ENCODE data around the gene CHAF1A. TPM values are rescaled to one million over a fixed set of nuclear protein-coding genes. Genes with fewer than 3 reads are reported as not detected.

The CHAF1A gene
- total and polyA plus RNA-seq, 12 donors = 3.4 to 14.6 (median 8.4) TPM

- H3K9me3 ChIP-seq (replicated peaks in 1 of 3) = no peaks in the 10 kb centered on the region
- no peaks in the 10 kb centered on the region for H3K27me3 ChIP-seq
- H3K4me1 ChIP-seq (replicated peaks in 1 of 2) = peaks cover 73 to 80% of the 10 kb centered on the region in 2 donors
- 81 to 93% (median 87%) methylated on average over 6 to 15 of the region's 15 CpGs for WGBS, 4 donors
- H3K4me3 ChIP-seq = peak overlapping the region in 1 of 4 donors; percentile 4
- H3K27ac ChIP-seq = peak overlapping the region; percentile 44 to 96 (median 88)
- peaks cover 0 to 18% of the 10 kb centered on the region in 2 donors for H3K36me3 ChIP-seq (replicated peaks in 1 of 2)
- no peak for TF ChIP-seq POLR2A (IDR thresholded peaks at IDR 0.05)
- TF ChIP-seq, protein P1, sequence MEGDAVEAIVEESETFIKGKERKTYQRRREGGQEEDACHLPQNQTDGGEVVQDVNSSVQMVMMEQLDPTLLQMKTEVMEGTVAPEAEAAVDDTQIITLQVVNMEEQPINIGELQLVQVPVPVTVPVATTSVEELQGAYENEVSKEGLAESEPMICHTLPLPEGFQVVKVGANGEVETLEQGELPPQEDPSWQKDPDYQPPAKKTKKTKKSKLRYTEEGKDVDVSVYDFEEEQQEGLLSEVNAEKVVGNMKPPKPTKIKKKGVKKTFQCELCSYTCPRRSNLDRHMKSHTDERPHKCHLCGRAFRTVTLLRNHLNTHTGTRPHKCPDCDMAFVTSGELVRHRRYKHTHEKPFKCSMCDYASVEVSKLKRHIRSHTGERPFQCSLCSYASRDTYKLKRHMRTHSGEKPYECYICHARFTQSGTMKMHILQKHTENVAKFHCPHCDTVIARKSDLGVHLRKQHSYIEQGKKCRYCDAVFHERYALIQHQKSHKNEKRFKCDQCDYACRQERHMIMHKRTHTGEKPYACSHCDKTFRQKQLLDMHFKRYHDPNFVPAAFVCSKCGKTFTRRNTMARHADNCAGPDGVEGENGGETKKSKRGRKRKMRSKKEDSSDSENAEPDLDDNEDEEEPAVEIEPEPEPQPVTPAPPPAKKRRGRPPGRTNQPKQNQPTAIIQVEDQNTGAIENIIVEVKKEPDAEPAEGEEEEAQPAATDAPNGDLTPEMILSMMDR (IDR thresholded peaks at IDR 0.05) = no peak
- peak in 3 of 7 donors; percentile 15 to 41 (median 26) for DNase-seq
- intact Hi-C loops (cut with DNase I) = no loop called here
Measured at GRCh38 chr19:4370418-4371041, 31.9 kb upstream of the CHAF1A start.

GRCh38 chr19:4371247-4372164 lies 30.9 kb upstream of the CHAF1A start:
- intact Hi-C loops (cut with DNase I) = no loop called here

DNA sequence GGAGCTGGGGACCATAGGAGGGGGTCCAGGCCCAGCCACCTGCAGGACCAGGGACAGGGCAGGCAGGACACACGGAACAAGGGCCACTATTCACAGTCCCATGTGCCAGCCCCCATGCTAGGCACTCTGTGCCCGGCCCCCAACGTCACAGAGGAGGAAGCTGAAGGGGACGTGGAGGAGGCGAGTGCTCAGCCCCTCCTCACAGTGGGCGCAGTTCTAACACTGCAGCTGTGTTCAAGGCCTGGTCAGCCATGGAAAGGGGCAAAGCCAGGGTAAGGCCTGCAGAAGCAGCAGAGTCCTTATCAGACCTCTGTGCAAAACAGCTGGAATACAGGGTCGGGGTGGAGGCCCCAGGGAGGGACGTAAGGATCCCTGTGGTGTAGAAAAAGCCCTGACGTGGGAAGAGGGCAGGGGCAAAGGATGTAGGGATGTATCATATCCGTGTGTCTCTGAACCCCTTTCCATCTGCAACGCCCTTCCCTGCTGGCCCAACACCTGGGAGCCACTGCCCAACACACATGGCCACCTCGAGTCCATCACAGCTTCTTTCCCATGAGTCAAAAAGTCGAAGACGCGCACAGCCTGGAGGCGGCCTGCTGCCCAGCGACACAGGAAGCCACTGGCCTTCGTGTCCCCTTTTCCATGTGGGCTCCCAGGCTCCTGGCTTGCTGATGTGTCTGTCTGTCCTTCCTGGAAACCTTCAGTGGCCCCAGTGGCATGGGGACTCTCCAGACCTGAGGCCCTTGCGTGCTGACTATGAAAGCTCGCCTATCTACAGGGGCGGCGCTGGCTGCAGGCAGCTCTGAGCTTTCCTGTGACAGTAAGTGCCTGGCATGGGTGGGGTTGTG lies 30.1 kb upstream of the CHAF1A start:
- H3K36me3 ChIP-seq (replicated peaks in 1 of 2) = no peaks in the 10 kb centered on the region
- H3K27ac ChIP-seq = peak overlapping the region; percentile 80 to 96 (median 88)
- H3K9me3 ChIP-seq (replicated peaks in 1 of 3) = no peaks in the 10 kb centered on the region
- TF ChIP-seq, protein P1 (IDR thresholded peaks at IDR 0.05) = no peak
- no peak for TF ChIP-seq POLR2A (IDR thresholded peaks at IDR 0.05)
- DNase-seq = peak in 5 of 7 donors; percentile 24 to 38 (median 30)
- no peaks in the 10 kb centered on the region for H3K27me3 ChIP-seq
- peaks cover 91 to 98% of the 10 kb centered on the region in 2 donors for H3K4me1 ChIP-seq (replicated peaks in 1 of 2)
- intact Hi-C loops (cut with DNase I) = no loop called here
- no peak overlapping the region for H3K4me3 ChIP-seq
- WGBS, 4 donors = 75 to 83% (median 77%) methylated on average over 22 of the region's 22 CpGs

More at GRCh38 chr19:4371247-4372164, 30.9 kb upstream of the CHAF1A start:
- 54 to 62% (median 55%) methylated on average over 23 to 31 of the region's 31 CpGs for WGBS, 4 donors
- peak; percentile 66 to 88 (median 83) for DNase-seq
- H3K4me3 ChIP-seq = no peak overlapping the region
- peaks cover 82 to 90% of the 10 kb centered on the region in 2 donors for H3K4me1 ChIP-seq (replicated peaks in 1 of 2)
- peak overlapping the region; percentile 44 to 96 (median 88) for H3K27ac ChIP-seq
- no peaks in the 10 kb centered on the region for H3K27me3 ChIP-seq
- H3K9me3 ChIP-seq (replicated peaks in 1 of 3) = no peaks in the 10 kb centered on the region
- peaks cover 0 to 9% of the 10 kb centered on the region in 2 donors for H3K36me3 ChIP-seq (replicated peaks in 1 of 2)
- TF ChIP-seq, protein P1 (IDR thresholded peaks at IDR 0.05) = peak in 1 of 6 experiments; percentile 10
- peak in 1 of 2 donors; percentile 51 for TF ChIP-seq POLR2A (IDR thresholded peaks at IDR 0.05)
